NK-92 (cell line): ENCODE measurements around the gene BICD1.

Experiments
- DNase-seq: peaks from one replicate; lab custom pipeline; 2025; ENCODE audit not compliant: unreplicated experiment; lab: John Stamatoyannopoulos, UW

BICD1 gene

DNA sequence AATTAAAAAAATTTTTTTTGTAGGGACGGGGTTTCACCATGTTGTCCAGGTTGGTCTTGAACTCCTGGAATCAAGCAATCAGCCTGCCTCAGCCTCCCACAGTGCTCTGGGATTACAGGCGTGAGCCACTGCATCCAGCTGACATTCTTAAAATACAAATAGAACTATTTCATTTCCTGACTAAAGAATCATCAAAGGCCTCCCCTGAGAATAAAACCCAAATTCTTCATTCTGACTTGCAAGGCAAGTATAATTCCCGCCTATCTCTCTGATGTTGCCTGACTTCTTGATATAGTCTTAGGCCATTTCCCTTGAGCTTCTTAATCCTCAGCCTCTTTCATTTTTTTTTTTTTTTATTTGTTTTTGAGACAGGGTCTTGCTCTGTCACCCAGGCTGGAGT, 4.4 kb upstream of the BICD1 start:
- no peak for DNase-seq

- no peak for DNase-seq
Observed at GRCh38 chr12:32104572-32105355, 1.9 kb upstream of the BICD1 start.

DNA sequence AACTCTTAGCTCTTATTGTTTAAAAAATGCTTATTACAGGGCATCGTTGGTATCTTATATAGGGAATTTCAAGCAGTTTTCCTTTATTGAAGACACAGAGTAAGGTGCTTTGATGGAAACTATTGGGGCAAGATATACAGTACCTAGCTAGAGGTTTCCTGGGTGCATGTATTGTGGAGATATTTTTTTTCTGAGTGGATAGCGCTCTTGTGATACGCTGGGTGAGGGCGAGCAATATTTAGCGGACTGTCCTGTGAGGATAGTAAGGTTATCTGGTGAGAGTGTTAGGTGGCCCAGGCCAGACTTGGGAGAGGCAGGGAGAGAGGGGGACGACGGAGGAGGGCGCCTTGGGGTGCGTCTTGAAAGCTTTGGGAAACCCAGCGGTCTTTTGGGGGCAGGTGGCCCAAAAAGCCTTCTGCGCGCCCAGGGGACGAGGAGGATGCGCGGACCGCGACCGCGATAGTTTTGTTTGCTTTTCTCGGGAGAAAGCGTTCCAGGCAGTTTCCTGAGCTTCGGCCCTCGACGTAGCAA, 596 bp upstream of the BICD1 start:
- no peak for DNase-seq

DNA sequence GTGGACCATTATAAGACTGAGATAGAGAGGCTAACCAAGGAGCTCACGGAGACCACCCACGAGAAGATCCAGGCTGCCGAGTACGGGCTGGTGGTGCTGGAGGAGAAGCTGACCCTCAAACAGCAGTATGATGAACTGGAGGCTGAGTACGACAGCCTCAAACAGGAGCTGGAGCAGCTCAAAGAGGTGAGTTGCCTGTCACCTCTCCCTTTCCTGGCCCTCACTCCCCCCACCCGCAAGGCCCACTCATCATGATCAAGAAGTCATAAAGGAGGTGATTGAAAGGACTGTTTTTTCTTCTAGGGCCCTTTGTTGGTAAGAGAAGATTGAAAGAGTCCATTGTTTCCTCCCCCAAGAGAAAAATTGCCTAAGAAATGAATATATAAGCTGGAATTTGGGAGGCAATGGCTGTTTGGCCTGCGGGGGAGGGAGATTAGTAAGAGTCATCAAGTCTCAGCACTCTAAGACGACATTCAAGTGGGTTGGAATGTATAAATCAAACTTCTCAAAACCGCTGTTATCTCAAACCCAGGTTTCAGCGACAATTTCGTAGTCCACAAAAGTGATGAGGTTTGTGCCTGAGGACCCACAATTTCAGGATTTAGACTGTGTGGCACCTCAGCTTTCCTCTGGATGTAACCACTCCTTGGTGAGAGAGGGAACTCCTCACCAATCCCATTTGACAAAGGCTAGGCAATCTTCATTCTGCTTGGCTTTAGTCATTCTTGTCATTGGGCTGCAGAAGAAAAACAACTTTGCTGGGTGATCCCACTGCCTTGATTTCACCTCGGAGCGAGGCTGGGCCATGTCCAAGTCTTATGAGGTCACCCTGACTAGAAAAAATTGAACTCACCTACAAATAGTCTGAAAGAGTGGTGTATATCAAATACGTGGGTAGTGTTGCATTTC, 966 bp downstream of the BICD1 start:
- no peak for DNase-seq

- no peak for DNase-seq
Observed at GRCh38 chr12:32108787-32109186, 2.1 kb downstream of the BICD1 start.

- no peak for DNase-seq
Observed at GRCh38 chr12:32110417-32110816, 3.8 kb downstream of the BICD1 start.

GRCh38 chr12:32110942-32111341, 4.3 kb downstream of the BICD1 start:
- DNase-seq: no peak

- no peak for DNase-seq
Observed at GRCh38 chr12:32115404-32116104, 8.9 kb downstream of the BICD1 start.

DNA sequence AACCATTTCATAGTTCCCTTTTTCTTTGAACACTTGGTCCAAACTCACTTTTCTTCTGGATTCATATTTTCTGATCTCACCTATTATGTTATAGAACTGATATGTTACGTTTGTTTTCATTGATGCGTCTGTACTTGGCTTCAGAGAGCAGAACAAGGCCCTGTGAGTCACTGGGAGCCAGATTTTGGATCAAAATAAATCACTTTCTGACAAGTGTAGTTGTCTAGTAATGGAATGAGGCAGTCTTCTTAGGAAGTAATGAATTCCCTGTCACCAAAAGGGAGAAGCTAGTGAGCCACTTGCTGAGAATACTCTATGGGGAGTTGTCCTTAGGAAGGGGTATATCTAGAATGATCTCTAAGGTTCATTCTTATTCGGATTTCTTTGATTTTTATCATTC, 10.2 kb downstream of the BICD1 start:
- no peak for DNase-seq

DNA sequence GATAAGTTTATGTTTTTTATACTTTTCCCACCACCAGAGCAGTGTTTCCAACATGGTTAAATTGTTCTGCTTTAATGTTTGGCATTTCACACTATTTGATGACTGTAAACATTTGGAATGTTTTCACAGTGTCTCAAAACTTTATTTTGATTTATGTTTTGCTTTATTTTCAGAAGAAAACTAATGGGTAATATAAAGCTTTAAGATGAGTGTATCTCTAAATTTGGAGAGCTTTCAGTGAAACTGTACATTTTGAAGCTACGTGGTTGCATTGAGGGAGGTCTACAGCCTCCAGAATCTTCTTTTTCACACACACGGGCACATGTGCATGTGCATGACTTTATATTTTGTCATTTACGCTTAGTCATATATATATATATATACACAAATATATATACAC, 10.7 kb downstream of the BICD1 start:
- DNase-seq: no peak

- no peak for DNase-seq
Observed at GRCh38 chr12:32118806-32119205, 12.2 kb downstream of the BICD1 start.

GRCh38 chr12:32120419-32120818, 13.8 kb downstream of the BICD1 start:
- DNase-seq: no peak

- no peak for DNase-seq
Observed at GRCh38 chr12:32124637-32125036, 18.0 kb downstream of the BICD1 start.

DNA sequence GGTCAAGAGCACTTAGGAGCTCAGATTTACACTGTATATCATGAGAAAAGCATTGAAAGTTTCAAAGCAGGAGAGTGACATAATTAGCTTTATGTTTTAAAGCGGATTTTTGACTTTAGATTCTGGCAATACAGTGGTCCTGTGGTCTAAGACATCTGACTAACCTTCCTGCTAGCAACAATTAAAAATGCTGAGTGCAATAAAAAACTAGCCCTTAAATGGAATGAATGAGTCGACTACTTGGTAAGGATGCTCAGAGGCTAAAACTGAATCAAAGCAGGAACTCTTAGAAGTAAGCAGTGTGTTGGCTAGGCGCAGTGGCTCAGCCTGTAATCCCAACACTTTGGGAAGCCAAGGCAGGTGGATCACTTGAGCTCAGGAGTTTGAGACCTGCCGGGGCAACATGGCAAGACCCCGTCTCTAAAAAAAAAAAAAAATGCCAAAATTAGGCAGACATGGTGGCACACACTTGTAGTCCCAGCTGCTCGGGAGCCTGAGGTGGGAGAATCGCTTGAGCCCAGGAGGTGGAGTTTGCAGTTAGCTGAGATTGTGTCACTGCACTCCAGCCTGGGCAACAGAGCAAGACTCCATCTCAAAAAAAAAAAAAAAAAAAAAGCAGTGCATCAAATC, 18.9 kb downstream of the BICD1 start:
- no peak for DNase-seq

- DNase-seq: no peak
Observed at GRCh38 chr12:32126720-32127119, 20.1 kb downstream of the BICD1 start.

DNA sequence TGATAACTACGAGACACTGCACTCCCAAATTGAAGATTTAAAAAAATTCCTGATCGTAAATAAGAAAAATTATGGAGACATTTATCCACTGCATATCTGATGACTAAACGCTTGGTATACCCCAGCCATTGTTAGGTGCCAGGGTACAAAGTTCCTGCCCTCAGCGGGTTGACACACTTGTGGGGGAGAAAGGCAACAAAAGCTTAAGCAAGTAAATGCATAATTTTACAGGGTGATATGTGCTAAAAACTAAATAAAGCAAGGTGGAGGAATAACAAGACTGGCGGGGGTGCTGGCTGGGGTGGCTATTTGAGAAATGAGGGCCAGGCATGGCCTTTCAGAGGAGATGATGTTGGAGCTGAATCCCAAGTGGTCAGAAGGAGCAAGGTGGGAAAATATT, 25.0 kb downstream of the BICD1 start:
- no peak for DNase-seq

GRCh38 chr12:32134101-32134888, 27.6 kb downstream of the BICD1 start:
- no peak for DNase-seq

DNA sequence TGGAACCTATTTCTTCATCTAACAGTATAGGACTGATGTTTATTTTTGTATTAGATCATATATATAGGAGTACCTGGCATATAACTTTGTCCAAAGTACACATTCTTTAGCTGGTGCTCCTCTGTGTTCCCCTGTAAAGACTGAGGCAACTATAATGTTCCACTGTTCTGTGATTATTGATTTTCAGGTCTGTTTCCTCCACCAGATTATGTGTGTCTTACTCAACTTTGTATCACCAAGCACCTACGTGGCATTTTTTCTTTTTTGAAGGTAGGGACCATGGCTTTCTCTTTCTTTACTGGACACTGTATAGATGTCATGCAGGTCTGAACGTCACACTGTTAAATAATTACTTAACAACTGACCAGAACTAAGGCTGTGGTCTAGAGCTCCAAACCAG, 29.3 kb downstream of the BICD1 start:
- no peak for DNase-seq

DNA sequence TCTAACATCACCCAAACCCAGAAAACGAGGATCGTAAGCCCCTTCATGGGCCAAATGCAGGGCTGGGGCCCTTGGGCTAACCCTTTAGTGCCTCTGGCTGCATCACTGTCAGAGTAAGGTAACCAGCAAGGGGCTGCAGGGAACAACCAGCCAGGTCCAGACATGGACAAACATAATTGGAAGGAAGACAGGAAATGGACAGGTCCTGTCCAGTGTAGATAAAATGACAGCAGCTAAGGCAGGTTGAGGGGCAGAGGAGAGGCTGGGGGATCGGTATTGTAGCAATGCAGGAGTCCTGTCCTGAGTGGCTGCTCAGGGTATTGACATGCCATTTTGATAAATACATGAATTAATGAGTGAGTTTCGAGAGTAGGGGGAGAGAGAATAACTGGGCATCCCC, 29.8 kb downstream of the BICD1 start:
- DNase-seq: no peak

- no peak for DNase-seq
Observed at GRCh38 chr12:32139064-32139421, 32.4 kb downstream of the BICD1 start.
